ENCODE data around the gene BPGM.
"Not testable (repeated sequence)": the region's sequence is repeated elsewhere in the genome, so short reads cannot be mapped to it uniquely, and the experiment has no call there.

BPGM gene

GRCh38 chr7:134669388-134669787, 22.7 kb downstream of the BPGM start:
- DNase-seq, result no peak

- no peak for DNase-seq
These were observed 23.3 kb downstream of the BPGM start for GRCh38 chr7:134669845-134670373.

GRCh38 chr7:134671609-134672008, 25.0 kb downstream of the BPGM start:
- DNase-seq, result no peak

- no peak for DNase-seq
These were observed 27.8 kb downstream of the BPGM start for GRCh38 chr7:134674424-134674823.

- DNase-seq, result no peak
These were observed 30.1 kb downstream of the BPGM start for GRCh38 chr7:134676743-134677142.

- no peak for DNase-seq
These were observed 31.5 kb downstream of the BPGM start for GRCh38 chr7:134678115-134678514.

GRCh38 chr7:134679006-134679405, 32.4 kb downstream of the BPGM start:
- no peak for DNase-seq

- DNase-seq, result no peak
These were observed 37.5 kb downstream of the BPGM start for GRCh38 chr7:134684165-134684564.

- no peak for DNase-seq
These were observed 38.6 kb downstream of the BPGM start for GRCh38 chr7:134685250-134685649.

GRCh38 chr7:134686786-134687185, 40.1 kb downstream of the BPGM start:
- DNase-seq, result no peak

GRCh38 chr7:134689550-134689949, 42.9 kb downstream of the BPGM start:
- not testable (repeated sequence) for DNase-seq

GRCh38 chr7:134690016-134690415, 43.4 kb downstream of the BPGM start:
- peak; percentile 1 for DNase-seq

- DNase-seq, result no peak
These were observed 44.2 kb downstream of the BPGM start for GRCh38 chr7:134690614-134691504.

- DNase-seq, result no peak
These were observed 45.1 kb downstream of the BPGM start for GRCh38 chr7:134691546-134692343.

- no peak for DNase-seq
These were observed 45.7 kb downstream of the BPGM start for GRCh38 chr7:134692344-134692705.

- no peak for DNase-seq
These were observed 46.6 kb downstream of the BPGM start for GRCh38 chr7:134693256-134693655.

- DNase-seq, result no peak
These were observed 47.6 kb downstream of the BPGM start for GRCh38 chr7:134694299-134694698.

GRCh38 chr7:134694767-134695166, 48.1 kb downstream of the BPGM start:
- no peak for DNase-seq

- no peak for DNase-seq
These were observed 48.7 kb downstream of the BPGM start for GRCh38 chr7:134695321-134695860.

GRCh38 chr7:134696261-134696660, 49.6 kb downstream of the BPGM start:
- no peak for DNase-seq

- no peak for DNase-seq
These were observed 50.7 kb downstream of the BPGM start for GRCh38 chr7:134697205-134697886.

GRCh38 chr7:134698481-134698880, 51.8 kb downstream of the BPGM start:
- no peak for DNase-seq
